ENCODE results near the gene GPATCH4. TPM values are rescaled to one million over a fixed set of nuclear protein-coding genes. Genes with fewer than 3 reads are reported as not detected.
"Not testable (repeated sequence)": the region's sequence is repeated elsewhere in the genome, so short reads cannot be mapped to it uniquely, and the experiment has no call there.

Gene GPATCH4
- total RNA-seq, 4 donors from 2014 or later, result 30.2 to 77.5 (median 35.5) TPM

- TF ChIP-seq, protein P1, sequence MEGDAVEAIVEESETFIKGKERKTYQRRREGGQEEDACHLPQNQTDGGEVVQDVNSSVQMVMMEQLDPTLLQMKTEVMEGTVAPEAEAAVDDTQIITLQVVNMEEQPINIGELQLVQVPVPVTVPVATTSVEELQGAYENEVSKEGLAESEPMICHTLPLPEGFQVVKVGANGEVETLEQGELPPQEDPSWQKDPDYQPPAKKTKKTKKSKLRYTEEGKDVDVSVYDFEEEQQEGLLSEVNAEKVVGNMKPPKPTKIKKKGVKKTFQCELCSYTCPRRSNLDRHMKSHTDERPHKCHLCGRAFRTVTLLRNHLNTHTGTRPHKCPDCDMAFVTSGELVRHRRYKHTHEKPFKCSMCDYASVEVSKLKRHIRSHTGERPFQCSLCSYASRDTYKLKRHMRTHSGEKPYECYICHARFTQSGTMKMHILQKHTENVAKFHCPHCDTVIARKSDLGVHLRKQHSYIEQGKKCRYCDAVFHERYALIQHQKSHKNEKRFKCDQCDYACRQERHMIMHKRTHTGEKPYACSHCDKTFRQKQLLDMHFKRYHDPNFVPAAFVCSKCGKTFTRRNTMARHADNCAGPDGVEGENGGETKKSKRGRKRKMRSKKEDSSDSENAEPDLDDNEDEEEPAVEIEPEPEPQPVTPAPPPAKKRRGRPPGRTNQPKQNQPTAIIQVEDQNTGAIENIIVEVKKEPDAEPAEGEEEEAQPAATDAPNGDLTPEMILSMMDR (IDR thresholded peaks at IDR 0.05), result no peak
- ATAC-seq (ENCODE audit: low FRiP score) (no peak), DNase-seq (ENCODE audit: low spot score) (no peak)
Measured at GRCh38 chr1:156553860-156554485, 47.3 kb downstream of the GPATCH4 start.

- DNase-seq (ENCODE audit: low spot score); ATAC-seq (ENCODE audit: low FRiP score): not testable (repeated sequence)
Measured at GRCh38 chr1:156552937-156553336, 48.3 kb downstream of the GPATCH4 start.

DNA sequence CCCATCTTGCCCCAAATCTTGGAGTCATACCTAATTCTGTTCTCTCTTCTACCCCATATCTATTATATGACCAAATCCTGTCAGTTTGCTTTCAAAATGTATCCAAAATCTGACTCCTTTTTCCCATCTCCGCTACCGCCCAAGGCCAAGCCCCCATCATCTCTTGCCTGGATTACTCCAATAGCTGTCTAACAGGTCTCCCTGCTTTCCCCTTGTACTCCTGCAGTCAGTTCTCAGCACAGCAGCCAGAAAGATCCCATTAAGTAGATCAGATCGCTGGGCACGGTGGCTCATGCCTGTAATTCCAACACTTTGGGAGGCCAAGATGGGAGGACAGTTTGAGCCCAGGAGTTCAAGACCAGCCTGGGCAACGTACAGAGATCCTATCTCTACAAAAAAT lies 48.8 kb downstream of the GPATCH4 start:
- TF ChIP-seq, protein P1 (IDR thresholded peaks at IDR 0.05), result no peak
- ATAC-seq (ENCODE audit: low FRiP score), result no peak

GRCh38 chr1:156551869-156552268 lies 49.4 kb downstream of the GPATCH4 start:
- DNase-seq (ENCODE audit: low spot score), result no peak
- ATAC-seq (ENCODE audit: low FRiP score), result no peak
- TF ChIP-seq, protein P1 (IDR thresholded peaks at IDR 0.05), result no peak

More for the DNA sequence above, 48.8 kb downstream of the GPATCH4 start:
- DNase-seq (ENCODE audit: low spot score), result no peak

- TF ChIP-seq, protein P1 (IDR thresholded peaks at IDR 0.05), result no peak
- no peak for DNase-seq (ENCODE audit: low spot score)
- no peak for ATAC-seq (ENCODE audit: low FRiP score)
Measured at GRCh38 chr1:156551066-156551643, 50.1 kb downstream of the GPATCH4 start.

GRCh38 chr1:156550346-156550745 lies 50.9 kb downstream of the GPATCH4 start:
- TF ChIP-seq, protein P1 (IDR thresholded peaks at IDR 0.05), result no peak
- ATAC-seq (ENCODE audit: low FRiP score) (no peak), DNase-seq (ENCODE audit: low spot score) (no peak)

- TF ChIP-seq, protein P1 (IDR thresholded peaks at IDR 0.05), result no peak
- no peak for DNase-seq (ENCODE audit: low spot score)
- no peak for ATAC-seq (ENCODE audit: low FRiP score)
Measured at GRCh38 chr1:156549831-156550230, 51.4 kb downstream of the GPATCH4 start.

All from omental fat pad (tissue), 4 donors.